H1 (cell line): Measurements from ENCODE around the gene DOCK6. TPM values are rescaled to one million over a fixed set of nuclear protein-coding genes. Genes with fewer than 3 reads are reported as not detected.

ENCODE experiments used
- CTCF ChIA-PET: fragments of 300-600 bp; sonication (Branson Sonifier 250); formaldehyde crosslinking; loops from one replicate; lab custom pipeline; 2021; ENCODE audit not compliant: partially characterized antibody; lab: Charles Lee
- POLR2A ChIA-PET: fragments of 300-600 bp; sonication (Branson Sonifier 250); formaldehyde crosslinking; loops from one replicate; lab custom pipeline; 2021; ENCODE audit warnings: inconsistent platforms; ENCODE audit not compliant: partially characterized antibody; lab: Charles Lee
- DNase-seq, 2 experiments: peaks; one replicate each; pipeline versions ENCODE4 v3.0.0 to v3.0.0-alpha.2; 2010 to 2022; ENCODE audit warnings: low spot score in 2 of 2, low read depth in 1 of 2, mixed read lengths in 1 of 2
- FAIRE-seq: peaks from 2 replicates; lab custom pipeline; 2011; peaks lifted over from hg19 to GRCh38; lab: Jason Lieb, UNC
- H2AFZ ChIP-seq: 2 replicates; pipeline ENCODE4 v1.8.1; 2012; ENCODE audit warnings: low read length, inconsistent platforms
- H2AK5ac ChIP-seq: 2 replicates; pipeline ENCODE4 v1.6.1; 2013; ENCODE audit warnings: low read depth, low read length
- H2BK120ac ChIP-seq: replicated peaks from 2 replicates; pipeline ENCODE3; 2013; ENCODE audit warnings: low read depth, low read length, inconsistent platforms
- H2BK12ac ChIP-seq: 2 replicates; pipeline ENCODE4 v1.6.1; 2013; ENCODE audit warnings: low read depth, low read length
- H2BK15ac ChIP-seq: 2 replicates; pipeline ENCODE4 v1.6.1; 2013; ENCODE audit warnings: low read length
- H2BK20ac ChIP-seq: 2 replicates; pipeline ENCODE4 v1.6.1; 2013; ENCODE audit warnings: low read length
- H2BK5ac ChIP-seq: 2 replicates; pipeline ENCODE4 v1.6.1; 2013; ENCODE audit warnings: low read depth, low read length
- H3K14ac ChIP-seq: 2 replicates; pipeline ENCODE4 v1.6.1; 2013; ENCODE audit warnings: inconsistent platforms; ENCODE audit not compliant: insufficient read length
- H3K18ac ChIP-seq: 2 replicates; pipeline ENCODE4 v1.6.1; 2013; ENCODE audit warnings: low read length; ENCODE audit errors: extremely low read depth
- H3K23ac ChIP-seq: 2 replicates; pipeline ENCODE4 v1.6.1; 2013; ENCODE audit warnings: inconsistent platforms; ENCODE audit not compliant: insufficient read length
- H3K23me2 ChIP-seq: 2 replicates; pipeline ENCODE4 v1.6.1; 2013; ENCODE audit warnings: low read depth, low read length
- H3K27ac ChIP-seq: 2 replicates; pipeline ENCODE4 v1.6.1; 2011; ENCODE audit warnings: low read depth, low read length, inconsistent platforms
- H3K27me3 ChIP-seq, 4 experiments: replicated peaks in 1 of 4; 1 replicate in 1 of 4; 2 replicates in 3 of 4; pipeline versions ENCODE4 v1.6.1 to v1.8.1; 2011 to 2013; ENCODE audit warnings: low read length in 3 of 4, mild to moderate bottlenecking in 3 of 4, inconsistent platforms in 2 of 4, mixed read lengths in 2 of 4, moderate library complexity in 1 of 4; ENCODE audit not compliant: control insufficient read depth in 3 of 4, insufficient read depth in 3 of 4; ENCODE audit errors: extremely low read depth in 1 of 4
- H3K36me3 ChIP-seq, 4 experiments: 2 replicates each; pipeline versions ENCODE4 v1.6.1 to v1.8.1; 2011 to 2013; ENCODE audit warnings: mild to moderate bottlenecking in 4 of 4, low read length in 3 of 4, moderate library complexity in 2 of 4, control low read depth in 1 of 4, inconsistent platforms in 1 of 4; ENCODE audit not compliant: insufficient read depth in 4 of 4, control insufficient read depth in 2 of 4
- H3K4ac ChIP-seq: replicated peaks from 2 replicates; pipeline ENCODE3; 2013; ENCODE audit warnings: low read length, low read depth, mixed read lengths, inconsistent platforms; ENCODE audit not compliant: insufficient read length
- H3K4me1 ChIP-seq, 4 experiments: replicated peaks in 1 of 4; 1 replicate in 1 of 4; 2 replicates in 3 of 4; pipeline versions ENCODE4 v1.6.1 to v1.8.1; 2011 to 2013; ENCODE audit warnings: low read length in 3 of 4, inconsistent platforms in 2 of 4, mixed read lengths in 1 of 4; ENCODE audit not compliant: insufficient read depth in 4 of 4, control insufficient read depth in 3 of 4
- H3K4me2 ChIP-seq, 2 experiments: 2 replicates each; pipeline versions ENCODE4 v1.6.1 to v1.8.1; 2011 to 2013; ENCODE audit warnings: low read depth in 2 of 2, low read length in 2 of 2, control low read depth in 1 of 2, inconsistent platforms in 1 of 2, mild to moderate bottlenecking in 1 of 2; ENCODE audit not compliant: insufficient read depth in 1 of 2
- H3K4me3 ChIP-seq, 4 experiments: fragments of 200-600, 300-600 bp in 1 of 4; sonication (generic), shearing (Covaris generic), sonication (Bioruptor Twin) in 1 of 4; 2 replicates each; pipeline versions ENCODE4 v1.5.1 to v1.8.1; 2011 to 2016; ENCODE audit warnings: low read length in 4 of 4, low read depth in 3 of 4, control low read depth in 2 of 4, inconsistent platforms in 2 of 4, mild to moderate bottlenecking in 2 of 4, mixed read lengths in 1 of 4, moderate library complexity in 1 of 4; ENCODE audit not compliant: insufficient read depth in 2 of 4; ENCODE audit errors: extremely low read depth in 1 of 4
- H3K56ac ChIP-seq: replicated peaks from 2 replicates; pipeline ENCODE3; 2013; ENCODE audit warnings: low read depth, mild to moderate bottlenecking, mixed read lengths, low read length, inconsistent platforms; ENCODE audit not compliant: insufficient read length
- H3K79me1 ChIP-seq: 2 replicates; pipeline ENCODE4 v1.6.1; 2013; ENCODE audit warnings: low read depth, low read length, control low read depth
- H3K79me2 ChIP-seq, 2 experiments: 2 replicates each; pipeline versions ENCODE4 v1.6.1 to v1.8.1; 2012 to 2013; ENCODE audit warnings: low read length in 2 of 2, mild to moderate bottlenecking in 2 of 2, inconsistent platforms in 1 of 2; ENCODE audit not compliant: insufficient read depth in 2 of 2, control insufficient read depth in 1 of 2
- H3K9ac ChIP-seq, 4 experiments: replicated peaks in 1 of 4; 1 replicate in 1 of 4; 2 replicates in 3 of 4; pipeline versions ENCODE4 v1.6.1 to v1.8.1; 2011 to 2013; ENCODE audit warnings: low read depth in 3 of 4, low read length in 3 of 4, control low read depth in 2 of 4, mild to moderate bottlenecking in 2 of 4, moderate library complexity in 2 of 4, inconsistent platforms in 1 of 4; ENCODE audit errors: extremely low read depth in 1 of 4
- H3K9me3 ChIP-seq, 2 experiments: 2 replicates each; pipeline versions ENCODE4 v1.6.1 to v1.8.1; 2012 to 2013; ENCODE audit warnings: mild to moderate bottlenecking in 2 of 2, moderate library complexity in 2 of 2, control low read depth in 1 of 2, inconsistent platforms in 1 of 2, low read depth in 1 of 2, low read length in 1 of 2, mixed read lengths in 1 of 2; ENCODE audit not compliant: insufficient read depth in 2 of 2
- H4K20me1 ChIP-seq, 2 experiments: replicated peaks in 1 of 2; 2 replicates each; pipeline versions ENCODE3 to v1.8.1; 2011 to 2013; ENCODE audit warnings: inconsistent platforms in 2 of 2, low read length in 2 of 2, mild to moderate bottlenecking in 1 of 2; ENCODE audit not compliant: insufficient read depth in 2 of 2, control insufficient read depth in 1 of 2
- H4K5ac ChIP-seq: 2 replicates; pipeline ENCODE4 v1.6.1; 2013; ENCODE audit warnings: low read length, low read depth, mixed read lengths, inconsistent platforms; ENCODE audit not compliant: insufficient read length
- H4K8ac ChIP-seq: 2 replicates; pipeline ENCODE4 v1.8.0; 2013; ENCODE audit warnings: mild to moderate bottlenecking, moderate library complexity, low read length, inconsistent platforms; ENCODE audit not compliant: insufficient read depth; ENCODE audit errors: extremely low read depth
- H4K91ac ChIP-seq: replicated peaks from 2 replicates; pipeline ENCODE3; 2013; ENCODE audit warnings: low read length, mixed read lengths, inconsistent platforms; ENCODE audit not compliant: insufficient read length
- ASH2L ChIP-seq: fragments of 200-600, 300-600 bp; sonication (generic); IDR thresholded peaks from one replicate; pipeline ENCODE4 v1.7.1; 2017; ENCODE audit warnings: low read length
- BCL11A ChIP-seq, 2 experiments: IDR thresholded peaks; one replicate each; pipeline ENCODE4 v1.6.1; 2011; ENCODE audit warnings: low read depth in 2 of 2, low read length in 2 of 2, mild to moderate bottlenecking in 2 of 2
- CHD2 ChIP-seq: IDR thresholded peaks from 2 replicates; pipeline ENCODE4 v1.6.1; 2012; ENCODE audit warnings: low read length, improper control_type of control experiment
- CTCF ChIP-seq, 3 experiments: IDR thresholded peaks; 1 replicate in 2 of 3; 2 replicates in 1 of 3; pipeline versions ENCODE4 v1.5.1 to v1.6.1; 2011; ENCODE audit warnings: low read length in 3 of 3, mild to moderate bottlenecking in 3 of 3, inconsistent platforms in 2 of 3, low read depth in 1 of 3, moderate library complexity in 1 of 3; ENCODE audit not compliant: insufficient read depth in 1 of 3; ENCODE audit errors: control extremely low read depth in 1 of 3
- GABPA ChIP-seq: IDR thresholded peaks from 2 replicates; pipeline ENCODE4 v1.6.1; 2011; ENCODE audit warnings: mild to moderate bottlenecking, low read length, moderate library complexity, borderline replicate concordance; ENCODE audit not compliant: insufficient read depth
- KDM4A ChIP-seq: IDR thresholded peaks from one replicate; pipeline ENCODE4 v1.7.1; 2012; ENCODE audit warnings: low read depth, mild to moderate bottlenecking, moderate library complexity, low read length, inconsistent platforms; ENCODE audit not compliant: severe bottlenecking
- POLR2A ChIP-seq, 2 experiments: IDR thresholded peaks; 1 replicate in 1 of 2; 2 replicates in 1 of 2; pipeline ENCODE4 v1.6.1; 2011; ENCODE audit warnings: low read depth in 2 of 2, low read length in 2 of 2, mild to moderate bottlenecking in 2 of 2; ENCODE audit errors: control extremely low read depth in 1 of 2
- RAD21 ChIP-seq, 2 experiments: IDR thresholded peaks in 1 of 2; conservative IDR thresholded peaks in 1 of 2; 2 replicates each; pipeline ENCODE4 v1.6.1; 2011; ENCODE audit warnings: low read depth in 2 of 2, low read length in 2 of 2, improper control_type of control experiment in 1 of 2, inconsistent platforms in 1 of 2, mild to moderate bottlenecking in 1 of 2, moderate library complexity in 1 of 2
- RXRA ChIP-seq: IDR thresholded peaks from 2 replicates; pipeline ENCODE4 v1.6.1; 2011; ENCODE audit warnings: low read depth, mild to moderate bottlenecking, low read length, moderate library complexity; ENCODE audit not compliant: insufficient read depth
- SIRT6 ChIP-seq: IDR thresholded peaks from one replicate; pipeline ENCODE4 v1.7.1; 2012; ENCODE audit warnings: low read length, inconsistent platforms
- SIX5 ChIP-seq: IDR thresholded peaks from 2 replicates; pipeline ENCODE4 v1.6.1; 2011; ENCODE audit warnings: mild to moderate bottlenecking, low read depth, low read length
- SP4 ChIP-seq: IDR thresholded peaks from 2 replicates; pipeline ENCODE4 v1.6.1; 2012; ENCODE audit warnings: low read length, inconsistent platforms
- TBP ChIP-seq: IDR thresholded peaks from 2 replicates; pipeline ENCODE4 v1.6.1; 2011; ENCODE audit warnings: low read depth, low read length, improper control_type of control experiment
- WGBS, 2 experiments: shearing (Covaris generic) in 1 of 2; methylation state at CpG; one replicate each; pipeline versions ENCODE4 v1.1.6 to v1.1.7; 2013 to 2015; ENCODE audit warnings: low lambda C conversion rate in 2 of 2, mixed read lengths in 2 of 2, inconsistent platforms in 1 of 2, low coverage in 1 of 2, missing lambda C conversion rate in 1 of 2; ENCODE audit not compliant: insufficient replicate concordance in 2 of 2, insufficient coverage in 1 of 2, insufficient read length in 1 of 2; ENCODE audit errors: extremely low coverage in 1 of 2, missing lambda C conversion rate in 1 of 2; 5-methylcytosine and 5-hydroxymethylcytosine counted together
- polyA plus RNA-seq, 7 experiments: library from polyadenylated mRNA; depleted of rRNA in 3 of 7; stranded (reverse) in 5 of 7; unstranded in 2 of 7; fragments of >200 nt in 5 of 7; fragments of 200-250 nt in 2 of 7; gene quantifications; 1 replicate in 5 of 7; 2 replicates in 1 of 7; 4 replicates in 1 of 7; pipeline versions ENCODE4 v1.2.1 to v1.2.3, GENCODE V29; 2011 to 2013; ENCODE audit warnings: missing spikeins in 2 of 7, mixed read lengths in 2 of 7
- total RNA-seq: library from RNA; stranded (reverse); fragmentation: NEBNext Ultra II Directional; extraction: Animal tissue kit (Norgen Biotek cat#: 25700); gene quantifications from 2 replicates; pipeline ENCODE4 v1.2.1, GENCODE V29; 2021

Gene DOCK6
- total and polyA plus RNA-seq, 2 of the 8 experiments (the other 6 are each of a cell fraction or from before 2014, with no cell fraction given), result 25.5 to 54.7 TPM

- Histone ChIP-seq H2AK5ac (no peak overlapping the region), H2BK15ac (no peak overlapping the region), H3K4me2 (no peak overlapping the region), H4K8ac (no peak overlapping the region), H3K4me1 (no peaks in the 10 kb centered on the region), H3K36me3 (peaks cover 0 to 16% (median 2%) of the 10 kb centered on the region in 4 experiments; a peak in 3 of 8 replicates), H3K79me1 (no peaks in the 10 kb centered on the region), H3K4ac (no peak overlapping the region), H4K91ac (no peak overlapping the region), H4K20me1 (peaks cover 0 to 2% of the 10 kb centered on the region in 2 experiments), H3K18ac (no peak overlapping the region), H3K23me2 (no peaks in the 10 kb centered on the region), H2BK120ac (no peak overlapping the region), H3K14ac (no peak overlapping the region), H3K79me2 (no peaks in the 10 kb centered on the region), H2BK12ac (no peak overlapping the region), H3K27me3 (no peaks in the 10 kb centered on the region), H4K5ac (no peak overlapping the region), H2BK5ac (no peak overlapping the region), H3K9ac (no peak overlapping the region), H2AFZ (no peak overlapping the region), H3K56ac (no peak overlapping the region), H2BK20ac (no peak overlapping the region), H3K27ac (no peak overlapping the region), H3K4me3 (no peak overlapping the region), H3K23ac (no peak overlapping the region), H3K9me3 (no peaks in the 10 kb centered on the region)
- FAIRE-seq (no peak), DNase-seq (no peak)
- WGBS, 2 experiments, result 96% methylated on average over 9 of the region's 9 CpGs; no CpG with 5 or more reads in 1 of the 2 experiments
- CTCF ChIA-PET, result interaction anchor here (0.6 to 2.9 kb wide), 2 partner anchors 16 to 606 kb away, joined by 3 to 10 read pairs; no protein-coding TSS in a partner anchor
- POLR2A ChIA-PET, result interaction anchor here (1.5 kb wide), 1 partner anchor 8 kb away, joined by 5 read pairs; no protein-coding TSS in a partner anchor
- no peak for TF ChIP-seq ASH2L
- no peak for TF ChIP-seq SIX5
- no peak for TF ChIP-seq SIRT6
- TF ChIP-seq GABPA, result no peak
- no peak for TF ChIP-seq POLR2A (IDR thresholded peaks at IDR 0.05; ENCODE audit: control extremely low read depth in 1 of 2, low read depth in 2 of 2, low read length in 2 of 2)
- TF ChIP-seq KDM4A, result no peak
- TF ChIP-seq CTCF (IDR thresholded peaks at IDR 0.05; ENCODE audit: control extremely low read depth in 1 of 3, insufficient read depth in 1 of 3, low read depth in 1 of 3, low read length in 3 of 3), result no peak
- no peak for TF ChIP-seq RXRA
- no peak for TF ChIP-seq CHD2
- TF ChIP-seq TBP, result no peak
- no peak for TF ChIP-seq SP4
- TF ChIP-seq BCL11A (IDR thresholded peaks at IDR 0.05; ENCODE audit: low read depth in 2 of 2, low read length in 2 of 2), result no peak
- TF ChIP-seq RAD21 (IDR thresholded peaks at IDR 0.05 in 1 of 2, conservative IDR thresholded peaks at IDR 0.05 in 1 of 2; ENCODE audit: low read depth in 2 of 2, low read length in 2 of 2), result no peak
Measured at GRCh38 chr19:11187441-11187840, 74.9 kb downstream of the DOCK6 start.
